GM18508 (cell line): ENCODE data around the gene BMP8A.
"Not testable (repeated sequence)": the region's sequence is repeated elsewhere in the genome, so short reads cannot be mapped to it uniquely, and the experiment has no call there.

Experiments
- ATAC-seq: cut with Tn5 transposase; IDR thresholded peaks from one replicate; pipeline ENCODE4 v1.9.1; 2021; ENCODE audit warnings: moderate number of reproducible peaks; ENCODE audit not compliant: insufficient read depth, unreplicated experiment

BMP8A gene

GRCh38 chr1:39491146-39491921 lies at the start of gene BMP8A:
TSS of gene BMP8A (plus strand) at chr1:39491636. CDS start at chr1:39491992, 356 bp downstream.
- ATAC-seq = no peak

GRCh38 chr1:39441797-39442196 lies 49.6 kb upstream of the BMP8A start:
- ATAC-seq = no peak

GRCh38 chr1:39445573-39445972 lies 45.9 kb upstream of the BMP8A start:
- ATAC-seq = no peak

GRCh38 chr1:39446986-39447567 lies 44.4 kb upstream of the BMP8A start:
- ATAC-seq = no peak

- ATAC-seq = not testable (repeated sequence)
These were observed 41.4 kb upstream of the BMP8A start for GRCh38 chr1:39450041-39450440.

- no peak for ATAC-seq
These were observed 40.4 kb upstream of the BMP8A start for GRCh38 chr1:39450956-39451606.

- ATAC-seq = no peak
These were observed 39.4 kb upstream of the BMP8A start for GRCh38 chr1:39452081-39452480.

GRCh38 chr1:39452540-39452939 lies 38.9 kb upstream of the BMP8A start:
- ATAC-seq = no peak

- ATAC-seq = no peak
These were observed 37.8 kb upstream of the BMP8A start for GRCh38 chr1:39453603-39454002.

- no peak for ATAC-seq
These were observed 32.4 kb upstream of the BMP8A start for GRCh38 chr1:39458991-39459390.

GRCh38 chr1:39462074-39462473 lies 29.4 kb upstream of the BMP8A start:
- ATAC-seq = no peak

GRCh38 chr1:39466413-39467107 lies 24.9 kb upstream of the BMP8A start:
- ATAC-seq = no peak

GRCh38 chr1:39467108-39467720 lies 24.2 kb upstream of the BMP8A start:
- ATAC-seq = not testable (repeated sequence)

- ATAC-seq = no peak
These were observed 22.3 kb upstream of the BMP8A start for GRCh38 chr1:39469150-39469549.

GRCh38 chr1:39470040-39470439 lies 21.4 kb upstream of the BMP8A start:
- ATAC-seq = no peak

GRCh38 chr1:39472826-39473225 lies 18.6 kb upstream of the BMP8A start:
- no peak for ATAC-seq

- no peak for ATAC-seq
These were observed 18.1 kb upstream of the BMP8A start for GRCh38 chr1:39473324-39473723.

GRCh38 chr1:39474810-39475209 lies 16.6 kb upstream of the BMP8A start:
- no peak for ATAC-seq

GRCh38 chr1:39475551-39475950 lies 15.9 kb upstream of the BMP8A start:
- ATAC-seq = not testable (repeated sequence)

- no peak for ATAC-seq
These were observed 13.1 kb upstream of the BMP8A start for GRCh38 chr1:39478126-39478915.
